Erythroblast (primary cell): Measurements from ENCODE around the gene MTCL1.

ENCODE experiments used
- GATA1 ChIP-seq: IDR thresholded peaks from 2 replicates; pipeline ENCODE4 v1.6.1; 2011; ENCODE audit warnings: low read depth, mild to moderate bottlenecking, control low read depth, low read length, moderate library complexity
- POLR2A ChIP-seq: IDR thresholded peaks from 2 replicates; pipeline ENCODE4 v1.6.1; 2011; ENCODE audit warnings: mild to moderate bottlenecking, low read length

DNA sequence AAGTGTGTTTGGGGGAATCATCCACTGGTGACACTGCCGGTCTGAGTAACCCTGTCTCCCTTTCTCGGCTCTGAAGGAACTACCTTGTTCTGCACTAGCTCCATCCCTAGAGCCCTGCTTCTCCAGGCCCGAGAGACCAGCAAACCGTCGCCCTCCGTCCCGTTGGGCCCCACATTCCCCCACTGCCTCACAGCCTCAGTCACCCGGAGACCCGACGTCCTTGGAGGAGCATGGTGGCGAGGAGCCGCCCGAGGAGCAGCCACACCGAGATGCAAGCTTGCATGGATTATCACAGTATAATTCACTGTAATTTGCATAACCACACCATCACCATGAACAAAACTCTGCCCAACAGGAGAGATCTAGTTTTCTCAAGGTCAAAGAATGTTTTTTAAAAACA is 126.2 kb downstream of the MTCL1 start:
- TF ChIP-seq POLR2A (no peak), GATA1 (no peak)
